ENCODE results near the gene IL6ST. TPM values are rescaled to one million over a fixed set of nuclear protein-coding genes. Genes with fewer than 3 reads are reported as not detected.

IL6ST gene
- total RNA-seq, 1 donor from 2014 or later: 221 TPM

- Mint-ChIP-seq H3K36me3 (ENCODE audit: low read depth) (no peaks in the 10 kb centered on the region), H3K4me3 (ENCODE audit: unreplicated experiment) (no peak overlapping the region), H3K27me3 (ENCODE audit: low read depth) (no peaks in the 10 kb centered on the region), H3K27ac (ENCODE audit: unreplicated experiment) (no peak overlapping the region), H3K9me3 (ENCODE audit: low read depth) (no peaks in the 10 kb centered on the region), H3K4me1 (ENCODE audit: low read depth) (peaks cover 2% of the 10 kb centered on the region)
- no peak for DNase-seq (ENCODE audit: low spot score)
- TF ChIP-seq CTCF (IDR thresholded peaks at IDR 0.05): no peak
Measured at GRCh38 chr5:55934720-55935119, 60.0 kb downstream of the IL6ST start.

- Mint-ChIP-seq H3K4me3 (ENCODE audit: unreplicated experiment) (no peak overlapping the region), H3K4me1 (ENCODE audit: low read depth) (peaks cover 2% of the 10 kb centered on the region), H3K9me3 (ENCODE audit: low read depth) (no peaks in the 10 kb centered on the region), H3K27me3 (ENCODE audit: low read depth) (no peaks in the 10 kb centered on the region), H3K27ac (ENCODE audit: unreplicated experiment) (no peak overlapping the region), H3K36me3 (ENCODE audit: low read depth) (no peaks in the 10 kb centered on the region)
- DNase-seq (ENCODE audit: low spot score): no peak
- no peak for TF ChIP-seq CTCF (IDR thresholded peaks at IDR 0.05)
Measured at GRCh38 chr5:55934115-55934613, 60.6 kb downstream of the IL6ST start.

- Mint-ChIP-seq H3K9me3 (ENCODE audit: low read depth) (no peaks in the 10 kb centered on the region), H3K4me3 (ENCODE audit: unreplicated experiment) (no peak overlapping the region), H3K27ac (ENCODE audit: unreplicated experiment) (no peak overlapping the region), H3K36me3 (ENCODE audit: low read depth) (no peaks in the 10 kb centered on the region), H3K27me3 (ENCODE audit: low read depth) (no peaks in the 10 kb centered on the region), H3K4me1 (ENCODE audit: low read depth) (peaks cover 2% of the 10 kb centered on the region)
- no peak for DNase-seq (ENCODE audit: low spot score)
- no peak for TF ChIP-seq CTCF (IDR thresholded peaks at IDR 0.05)
Measured at GRCh38 chr5:55933377-55934114, 61.2 kb downstream of the IL6ST start.

GRCh38 chr5:55932700-55933099, 62.1 kb downstream of the IL6ST start:
- no peaks in the 10 kb centered on the region for H3K27me3 Mint-ChIP-seq (ENCODE audit: low read depth)

More at GRCh38 chr5:55932700-55933099, 62.1 kb downstream of the IL6ST start:
- no peaks in the 10 kb centered on the region for H3K36me3 Mint-ChIP-seq (ENCODE audit: low read depth)
- no peak overlapping the region for H3K27ac Mint-ChIP-seq (ENCODE audit: unreplicated experiment)
- no peaks in the 10 kb centered on the region for H3K9me3 Mint-ChIP-seq (ENCODE audit: low read depth)
- TF ChIP-seq CTCF (IDR thresholded peaks at IDR 0.05): no peak
- no peak overlapping the region for H3K4me3 Mint-ChIP-seq (ENCODE audit: unreplicated experiment)
- no peak for DNase-seq (ENCODE audit: low spot score)
- H3K4me1 Mint-ChIP-seq (ENCODE audit: low read depth): peaks cover 2% of the 10 kb centered on the region

All from chondrocyte (in vitro differentiated cells).